Ovary (tissue), 9 donors: ENCODE results near the gene DMXL1. TPM values are rescaled to one million over a fixed set of nuclear protein-coding genes. Genes with fewer than 3 reads are reported as not detected.

Source experiments
- DNase-seq, 5 donors: peaks; one replicate each; pipeline ENCODE4 v3.0.0-alpha.2; 2019 to 2020
- H3K27ac ChIP-seq, 2 donors: fragments of 200-600 bp; one replicate each; pipeline versions ENCODE4 v1.5.1 to v1.8.0; 2019 to 2022
- H3K27me3 ChIP-seq: fragments of 200-600 bp; one replicate; pipeline ENCODE4 v1.8.0; 2022
- H3K36me3 ChIP-seq: fragments of 200-600 bp; sonication (generic); one replicate; pipeline ENCODE4 v1.5.1; 2019
- H3K4me1 ChIP-seq: one replicate; pipeline ENCODE4 v1.8.1; 2013; ENCODE audit warnings: mild to moderate bottlenecking, moderate library complexity; ENCODE audit not compliant: insufficient read depth
- H3K4me3 ChIP-seq: fragments of 200-600 bp; sonication (generic); one replicate; pipeline ENCODE4 v1.5.1; 2017
- H3K9me3 ChIP-seq, 2 donors: fragments of 200-600 bp in 1 of 2; sonication (generic) in 1 of 2; one replicate each; pipeline versions ENCODE4 v1.5.1 to v1.8.1; 2013 to 2019; ENCODE audit warnings: mild to moderate bottlenecking in 1 of 2, moderate library complexity in 1 of 2
- EP300 ChIP-seq: sonication (generic); formaldehyde crosslinking; IDR thresholded peaks from one replicate; pipeline ENCODE4 v1.6.1; 2017; ENCODE audit warnings: antibody characterized with exemption
- POLR2A ChIP-seq: fragments of 450-650 bp; IDR thresholded peaks from one replicate; pipeline ENCODE4 v1.6.1; 2017; ENCODE audit warnings: antibody characterized with exemption, mild to moderate bottlenecking, moderate library complexity
- WGBS, 3 donors: extraction: QIAGEN DNeasy Blood & Tissue Kit in 1 of 3; methylation state at CpG; one replicate each; pipeline versions ENCODE4 v1.1.5 to v1.1.7; 2013 to 2017; 5-methylcytosine and 5-hydroxymethylcytosine counted together
- intact Hi-C, 4 donors: fragments of 100-400 bp; cut with DNase I; formaldehyde crosslinking; loops; one replicate each; pipeline versions ENCODE4 v1.11.0 to v1.15.1; 2022 to 2023
- polyA plus RNA-seq, 2 donors: library from polyadenylated mRNA; stranded (reverse); fragments of 200-250 nt in 1 of 2; fragments of 350-450 nt in 1 of 2; fragmentation: Illumina TruSeq in 1 of 2; extraction: RNeasy Lipid Tissue Mini Kit (QIAGEN cat#74804) in 1 of 2; gene quantifications; one replicate each; pipeline ENCODE4 v1.2.3, GENCODE V29; 2013 to 2014
- total RNA-seq, 7 donors: library from RNA; depleted of rRNA in 2 of 7; stranded (reverse); fragments of >200 nt in 2 of 7; fragmentation: NEBNext Ultra II Directional in 3 of 7; extraction: Animal tissue kit (Norgen Biotek cat#: 25700) in 3 of 7; gene quantifications; one replicate each; pipeline versions ENCODE4 v1.1.0 to v1.2.4, GENCODE V29; 2016 to 2023
- TF ChIP-seq, protein P1 (sequence below), 3 donors: fragments of 450-650 bp in 2 of 3; fragments of 200-600 bp in 1 of 3; IDR thresholded peaks; one replicate each; pipeline versions ENCODE4 v1.5.1 to v1.8.0; 2016 to 2022; ENCODE audit warnings: antibody characterized with exemption in 3 of 3, mild to moderate bottlenecking in 1 of 3
- donor health status: DM: no; HTN: no; CAD: no; lungs with moderate emphysema.
- donor health status: DM: no; HTN: no; CAD: no.
- donor health status: Bipolar disorder and iron deficiency.
- donor health status: DM: yes; HTN: yes; CAD: no.
- donor health status: DM: no; HTN: no; CAD: no.
- donor health status: DM: yes; HTN: yes; CAD: no.

DMXL1 gene
- total and polyA plus RNA-seq, 9 donors = 11.9 to 50.1 (median 39.1) TPM

DNA sequence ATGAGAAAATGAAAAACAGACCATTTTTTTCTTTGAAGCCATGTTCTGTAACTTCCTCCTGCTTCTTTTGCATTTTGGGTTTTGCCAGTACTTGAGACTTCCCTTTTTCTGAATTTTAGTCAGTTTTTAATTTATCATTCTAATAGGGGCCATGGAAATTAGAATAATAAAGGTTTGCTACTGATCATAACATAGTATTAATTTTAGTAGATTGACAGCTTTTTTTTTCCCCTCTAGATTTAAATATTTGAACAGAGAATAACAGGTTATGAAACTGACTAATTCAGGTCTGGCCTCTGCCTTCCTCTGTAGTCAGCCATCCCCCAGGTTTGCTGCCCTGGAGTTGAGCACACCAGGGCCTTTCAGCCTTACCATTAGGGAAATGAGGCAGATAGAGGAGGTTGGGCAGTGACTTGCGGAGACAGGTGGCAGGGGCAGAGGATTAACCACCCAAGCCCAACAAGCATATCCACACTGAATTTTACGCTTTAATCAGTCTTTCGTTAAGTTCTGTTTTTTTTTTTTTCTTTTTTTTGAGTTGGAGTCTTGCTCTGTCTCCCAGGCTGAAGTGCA, 204.8 kb downstream of the DMXL1 start:
- no peaks in the 10 kb centered on the region for H3K4me1 ChIP-seq
- TF ChIP-seq, protein P1, sequence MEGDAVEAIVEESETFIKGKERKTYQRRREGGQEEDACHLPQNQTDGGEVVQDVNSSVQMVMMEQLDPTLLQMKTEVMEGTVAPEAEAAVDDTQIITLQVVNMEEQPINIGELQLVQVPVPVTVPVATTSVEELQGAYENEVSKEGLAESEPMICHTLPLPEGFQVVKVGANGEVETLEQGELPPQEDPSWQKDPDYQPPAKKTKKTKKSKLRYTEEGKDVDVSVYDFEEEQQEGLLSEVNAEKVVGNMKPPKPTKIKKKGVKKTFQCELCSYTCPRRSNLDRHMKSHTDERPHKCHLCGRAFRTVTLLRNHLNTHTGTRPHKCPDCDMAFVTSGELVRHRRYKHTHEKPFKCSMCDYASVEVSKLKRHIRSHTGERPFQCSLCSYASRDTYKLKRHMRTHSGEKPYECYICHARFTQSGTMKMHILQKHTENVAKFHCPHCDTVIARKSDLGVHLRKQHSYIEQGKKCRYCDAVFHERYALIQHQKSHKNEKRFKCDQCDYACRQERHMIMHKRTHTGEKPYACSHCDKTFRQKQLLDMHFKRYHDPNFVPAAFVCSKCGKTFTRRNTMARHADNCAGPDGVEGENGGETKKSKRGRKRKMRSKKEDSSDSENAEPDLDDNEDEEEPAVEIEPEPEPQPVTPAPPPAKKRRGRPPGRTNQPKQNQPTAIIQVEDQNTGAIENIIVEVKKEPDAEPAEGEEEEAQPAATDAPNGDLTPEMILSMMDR (IDR thresholded peaks at IDR 0.05) = no peak
- TF ChIP-seq POLR2A = no peak
- TF ChIP-seq EP300 = no peak
- 91 to 97% (median 93%) methylated on average over 3 of the region's 3 CpGs for WGBS, 3 donors
- intact Hi-C loops = no loop called here
- H3K4me3 ChIP-seq = no peak overlapping the region
- no peaks in the 10 kb centered on the region for H3K36me3 ChIP-seq
- no peak for DNase-seq
- H3K9me3 ChIP-seq = no peaks in the 10 kb centered on the region
- H3K27ac ChIP-seq = no peak overlapping the region
- H3K27me3 ChIP-seq = no peaks in the 10 kb centered on the region

DNA sequence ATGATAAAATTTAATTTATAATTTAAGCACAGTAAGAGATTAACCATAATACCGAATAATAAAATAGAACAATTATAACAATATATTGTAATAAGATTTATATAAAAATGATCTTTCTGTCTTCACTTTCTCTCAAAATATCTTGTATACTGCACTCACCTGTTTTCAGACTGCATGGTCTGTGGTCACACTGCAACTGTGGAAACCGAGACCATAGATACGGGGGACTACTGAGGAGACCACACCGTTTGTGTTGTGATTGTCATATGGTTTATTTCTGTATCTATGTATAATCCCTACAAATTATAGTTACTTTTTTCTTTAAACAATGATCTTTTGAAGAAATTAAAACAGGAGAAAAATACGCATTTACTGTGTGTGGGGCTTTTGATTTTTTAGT, 206.1 kb downstream of the DMXL1 start:
- intact Hi-C loops = no loop called here
- no peaks in the 10 kb centered on the region for H3K36me3 ChIP-seq
- WGBS, 3 donors = 94 to 97% (median 95%) methylated on average over 5 of the region's 5 CpGs
- no peak for DNase-seq
- no peaks in the 10 kb centered on the region for H3K27me3 ChIP-seq
- no peaks in the 10 kb centered on the region for H3K9me3 ChIP-seq
- no peak overlapping the region for H3K27ac ChIP-seq
- H3K4me3 ChIP-seq = no peak overlapping the region
- TF ChIP-seq POLR2A (no peak), EP300 (no peak)
- TF ChIP-seq, protein P1 (IDR thresholded peaks at IDR 0.05) = no peak
- H3K4me1 ChIP-seq = no peaks in the 10 kb centered on the region

DNA sequence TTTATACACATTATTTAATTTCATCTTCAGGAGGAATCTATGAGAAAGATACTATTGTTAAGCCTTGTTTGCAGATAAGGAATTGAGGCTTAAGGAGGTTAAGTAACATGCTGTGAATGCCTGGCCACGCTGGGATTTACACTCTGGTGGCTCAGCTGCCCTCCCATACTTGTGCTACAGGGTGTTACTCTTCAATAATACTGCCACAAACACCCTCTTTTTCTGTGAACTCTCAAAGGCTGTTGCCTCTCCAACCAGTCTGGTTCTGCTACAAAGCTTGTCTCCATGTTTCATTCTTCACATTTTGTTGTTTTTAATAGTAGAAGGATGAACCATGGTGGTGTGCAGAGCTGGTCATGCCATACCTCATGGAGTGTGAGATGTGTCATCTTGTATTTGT, 208.2 kb downstream of the DMXL1 start:
- H3K9me3 ChIP-seq = no peaks in the 10 kb centered on the region
- no peaks in the 10 kb centered on the region for H3K27me3 ChIP-seq
- no peaks in the 10 kb centered on the region for H3K36me3 ChIP-seq
- TF ChIP-seq, protein P1 (IDR thresholded peaks at IDR 0.05) = no peak
- no peak for TF ChIP-seq POLR2A
- no peak overlapping the region for H3K27ac ChIP-seq
- WGBS, 3 donors = 74 to 83% (median 83%) methylated on average over 1 of the region's 1 CpG
- no peak overlapping the region for H3K4me3 ChIP-seq
- no peaks in the 10 kb centered on the region for H3K4me1 ChIP-seq
- intact Hi-C loops = no loop called here
- DNase-seq = no peak

DNA sequence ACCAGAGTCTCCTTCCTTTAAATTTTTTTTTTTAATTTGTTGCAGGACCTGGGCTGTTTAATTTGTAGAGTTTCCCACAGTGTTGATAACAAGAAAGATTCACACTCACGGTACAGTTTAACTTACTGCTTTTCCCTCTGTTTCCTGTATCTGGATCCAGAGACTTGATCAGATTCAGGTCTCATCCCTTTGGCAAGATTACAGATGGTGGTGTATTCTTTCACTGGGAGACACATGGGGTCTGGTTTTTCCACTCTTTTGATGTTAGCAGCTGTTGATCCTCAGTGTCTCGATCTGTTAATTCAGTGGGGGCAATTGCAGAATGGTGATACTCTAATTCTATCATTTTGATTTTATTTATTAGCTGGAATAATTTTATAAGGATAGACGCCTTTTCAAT, 209.5 kb downstream of the DMXL1 start:
- TF ChIP-seq, protein P1 (IDR thresholded peaks at IDR 0.05) = no peak
- TF ChIP-seq POLR2A (no peak), EP300 (no peak)
- H3K9me3 ChIP-seq = no peaks in the 10 kb centered on the region
- H3K36me3 ChIP-seq = no peaks in the 10 kb centered on the region
- no peaks in the 10 kb centered on the region for H3K27me3 ChIP-seq
- 69 to 79% (median 71%) methylated on average over 3 of the region's 3 CpGs for WGBS, 3 donors
- intact Hi-C loops = no loop called here
- H3K4me3 ChIP-seq = no peak overlapping the region
- no peak overlapping the region for H3K27ac ChIP-seq
- no peak for DNase-seq
- no peaks in the 10 kb centered on the region for H3K4me1 ChIP-seq
